Measurements from ENCODE around the gene ACTR1A. TPM values are rescaled to one million over a fixed set of nuclear protein-coding genes. Genes with fewer than 3 reads are reported as not detected.

ACTR1A gene
- total and polyA plus RNA-seq, 9 of the 15 experiments (the other 6 are each of a cell fraction or from before 2014, with no cell fraction given) = 36.3 to 77.2 (median 49.6) TPM

DNA sequence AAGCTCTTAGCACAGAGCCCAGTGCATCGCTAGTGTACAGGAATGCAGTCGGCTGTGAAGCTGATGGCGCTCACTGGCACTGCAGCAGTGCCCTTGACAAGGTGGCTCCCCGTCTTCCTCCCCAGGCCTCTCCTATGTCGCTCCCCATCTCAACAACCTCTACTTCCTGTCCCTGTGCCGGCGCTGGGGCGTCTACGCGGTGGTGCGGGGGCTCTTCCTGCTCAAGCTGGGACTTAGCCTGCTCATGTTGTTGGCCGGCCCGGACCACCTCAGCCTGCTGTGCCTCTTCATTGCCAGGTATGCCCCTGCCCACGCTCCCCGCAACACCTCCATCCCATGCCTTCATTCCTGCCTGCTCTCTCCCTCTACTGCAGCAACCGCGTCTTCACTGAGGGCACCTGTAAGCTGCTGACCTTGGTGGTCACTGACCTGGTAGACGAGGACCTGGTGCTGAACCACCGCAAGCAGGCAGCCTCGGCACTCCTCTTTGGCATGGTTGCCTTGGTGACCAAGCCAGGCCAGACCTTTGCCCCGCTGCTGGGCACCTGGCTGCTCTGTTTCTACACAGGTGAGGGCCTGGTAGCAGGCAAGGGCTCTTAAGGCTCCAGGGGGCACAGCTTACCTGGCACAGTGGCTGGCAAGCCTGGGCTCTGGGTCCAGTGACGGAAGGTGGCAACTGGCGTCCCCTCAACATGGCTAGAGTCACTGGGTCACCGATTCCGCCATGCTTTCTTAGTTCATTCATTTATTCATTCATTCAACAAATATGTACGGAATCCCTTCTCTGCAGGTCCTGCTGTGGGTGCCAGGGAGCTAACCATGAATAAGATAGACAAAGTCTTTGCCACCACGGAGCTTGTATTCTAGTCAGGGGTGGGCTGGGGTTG lies 28.8 kb downstream of the ACTR1A start:
- Histone ChIP-seq H3K4me2 (ENCODE audit: insufficient read depth, low read length) (no peak overlapping the region), H2AFZ (ENCODE audit: low read depth, low read length) (no peak overlapping the region), H3K27me3 (ENCODE audit: control insufficient read depth in 2 of 2, insufficient read depth in 2 of 2, low read length in 2 of 2) (no peaks in the 10 kb centered on the region), H3K36me3 (ENCODE audit: control insufficient read depth, insufficient read depth, low read length) (0 out of 3 replicates have a peak, but pooled peaks cover 4% of the 10 kb centered on the region), H3K27ac (ENCODE audit: extremely low read depth, low read depth, low read length) (no peak overlapping the region), H3K4me3 (no peak overlapping the region), H3K9me3 (replicated peaks; ENCODE audit: control insufficient read depth, insufficient read depth, low read depth, low read length) (no peaks in the 10 kb centered on the region), H3K4me1 (replicated peaks in 1 of 2; ENCODE audit: control insufficient read depth in 2 of 2, insufficient read depth in 2 of 2, low read length in 2 of 2) (peaks cover under 1 to 8% of the 10 kb centered on the region in 2 experiments; a peak in 4 of 5 replicates), H3K9ac (ENCODE audit: insufficient read depth in 1 of 2, low read depth in 2 of 2, low read length in 2 of 2) (no peak overlapping the region; a peak in 1 of 4 replicates), H3K79me2 (ENCODE audit: control insufficient read depth, insufficient read depth, low read length) (no peaks in the 10 kb centered on the region), H3K9me1 (ENCODE audit: control insufficient read depth, insufficient read depth, low read length) (no peaks in the 10 kb centered on the region), H4K20me1 (replicated peaks; ENCODE audit: control insufficient read depth, insufficient read depth, low read length) (no peaks in the 10 kb centered on the region)
- WGBS (ENCODE audit: insufficient coverage, low coverage, missing lambda C conversion rate) = 88% methylated on average over 17 of the region's 27 CpGs
- TF ChIP-seq POLR2G (IDR thresholded peaks at IDR 0.05; ENCODE audit: low read depth, low read length) (peak; percentile 25; the same call in 1 of the 2 replicates), FOXJ2 (tag; IDR thresholded peaks at IDR 0.05) (no peak)
- ChIA-PET POLR2A (interaction anchor here (0.6 to 2.1 kb wide), 3 partner anchors 11 to 319 kb away, joined by 3 to 7 read pairs (median 5); no protein-coding TSS in a partner anchor), CTCF (ENCODE audit: low intra/inter-chr PET ratio) (no interaction called here)
- in situ Hi-C loops (cut with MboI) = no loop called here
- DNase-seq (ENCODE audit: extremely low read depth in 1 of 4, low spot score in 3 of 4) (no peak), ATAC-seq (no peak), FAIRE-seq (no peak)
- intact Hi-C loops (cut with micrococcal nuclease) = no loop called here
- BruUV-seq (replicated peaks) = no TSS peak
